OCI-LY3 (cell line): Measurements from ENCODE around the gene CHRNB4.

Experiments used
- CTCF ChIP-seq: fragments of 200-600, 300-600 bp; sonication (generic); IDR thresholded peaks from 2 replicates; pipeline ENCODE4 v1.5.1; 2014; ENCODE audit warnings: antibody characterized with exemption, low read length, low read depth
- EZH2phosphoT487 ChIP-seq: fragments of 200-600 bp; shearing (Covaris generic); IDR thresholded peaks from 2 replicates; pipeline ENCODE4 v1.6.1; 2018; ENCODE audit warnings: antibody characterized with exemption, mixed run types, low read depth

- TF ChIP-seq CTCF (no peak), EZH2phosphoT487 (no peak)
Measured at GRCh38 chr15:78685159-78685921, 44.3 kb upstream of the CHRNB4 start.
